OCI-LY1 (cell line): Measurements from ENCODE around the gene ARL14.

Experiments used
- EZH2 ChIP-seq: fragments of 200-600 bp; sonication (generic), shearing (Covaris generic); IDR thresholded peaks from 2 replicates; pipeline ENCODE4 v1.8.0; 2017; ENCODE audit warnings: borderline replicate concordance, mixed run types, mild to moderate bottlenecking, antibody characterized with exemption, low read length, moderate library complexity, mixed read lengths
- TF ChIP-seq, protein P1 (sequence below): fragments of 200-600 bp; sonication (generic), shearing (Covaris generic); IDR thresholded peaks from 2 replicates; pipeline ENCODE4 v1.5.1; 2017; ENCODE audit warnings: mild to moderate bottlenecking, antibody characterized with exemption, low read length, moderate library complexity, mixed read lengths

DNA sequence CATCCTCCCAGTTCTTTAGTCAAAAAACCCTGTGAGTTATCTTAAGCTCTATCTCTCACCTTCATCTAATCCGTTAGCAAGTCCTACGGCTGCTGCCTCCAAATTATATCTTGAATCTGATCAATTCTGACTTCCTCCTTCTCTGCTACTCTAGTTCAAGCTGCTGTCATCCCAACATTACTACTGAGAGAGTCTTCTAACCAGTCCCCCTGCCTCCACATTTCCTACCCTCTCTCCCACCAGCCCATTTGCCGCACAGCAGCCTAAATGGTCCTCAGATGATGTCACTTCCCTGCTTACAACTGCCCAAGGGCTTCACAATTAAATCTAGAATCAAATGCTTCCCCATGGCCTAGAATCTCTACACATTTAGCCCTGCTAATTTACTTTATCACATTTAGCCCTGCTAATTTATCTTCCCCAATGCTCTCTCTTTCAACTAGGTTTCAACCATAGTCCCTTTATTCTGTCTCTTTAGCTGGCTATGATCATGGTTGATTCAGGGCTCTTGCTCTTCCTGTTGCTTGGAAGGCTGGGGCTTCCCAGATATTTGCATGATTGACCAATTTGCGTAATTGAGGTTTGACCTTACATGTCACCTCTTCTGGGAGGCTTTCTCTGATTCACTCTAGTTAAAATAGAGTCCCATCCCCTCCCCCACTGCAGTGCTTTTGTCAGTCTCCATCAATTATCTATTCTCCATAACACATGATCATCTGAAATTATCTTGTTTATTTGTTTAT, 11.0 kb upstream of the ARL14 start:
- TF ChIP-seq, protein P1, sequence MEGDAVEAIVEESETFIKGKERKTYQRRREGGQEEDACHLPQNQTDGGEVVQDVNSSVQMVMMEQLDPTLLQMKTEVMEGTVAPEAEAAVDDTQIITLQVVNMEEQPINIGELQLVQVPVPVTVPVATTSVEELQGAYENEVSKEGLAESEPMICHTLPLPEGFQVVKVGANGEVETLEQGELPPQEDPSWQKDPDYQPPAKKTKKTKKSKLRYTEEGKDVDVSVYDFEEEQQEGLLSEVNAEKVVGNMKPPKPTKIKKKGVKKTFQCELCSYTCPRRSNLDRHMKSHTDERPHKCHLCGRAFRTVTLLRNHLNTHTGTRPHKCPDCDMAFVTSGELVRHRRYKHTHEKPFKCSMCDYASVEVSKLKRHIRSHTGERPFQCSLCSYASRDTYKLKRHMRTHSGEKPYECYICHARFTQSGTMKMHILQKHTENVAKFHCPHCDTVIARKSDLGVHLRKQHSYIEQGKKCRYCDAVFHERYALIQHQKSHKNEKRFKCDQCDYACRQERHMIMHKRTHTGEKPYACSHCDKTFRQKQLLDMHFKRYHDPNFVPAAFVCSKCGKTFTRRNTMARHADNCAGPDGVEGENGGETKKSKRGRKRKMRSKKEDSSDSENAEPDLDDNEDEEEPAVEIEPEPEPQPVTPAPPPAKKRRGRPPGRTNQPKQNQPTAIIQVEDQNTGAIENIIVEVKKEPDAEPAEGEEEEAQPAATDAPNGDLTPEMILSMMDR, result no peak
- TF ChIP-seq EZH2, result no peak
